ENCODE results near the gene SMOC1.

Gene SMOC1

DNA sequence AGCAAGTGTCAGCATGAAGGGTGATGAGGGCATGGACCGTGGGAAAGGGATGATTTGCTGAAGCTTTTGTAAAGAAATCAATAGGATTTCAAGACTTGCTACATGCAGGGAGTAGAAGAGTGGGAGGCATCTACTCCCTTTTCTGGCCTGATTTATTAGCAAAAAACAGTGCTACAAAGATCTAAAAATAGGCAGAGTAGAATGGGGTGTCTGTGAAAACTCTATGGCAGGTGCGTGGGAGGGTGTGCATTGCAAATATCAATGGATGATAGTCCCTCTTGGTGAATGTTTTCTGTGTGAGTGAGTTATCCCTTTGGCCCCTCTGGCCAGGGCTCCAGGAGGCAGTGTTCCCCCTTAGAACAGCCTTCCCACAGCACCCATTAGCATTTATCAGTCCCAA, 139.0 kb downstream of the SMOC1 start:
- DNase-seq, result no peak

DNA sequence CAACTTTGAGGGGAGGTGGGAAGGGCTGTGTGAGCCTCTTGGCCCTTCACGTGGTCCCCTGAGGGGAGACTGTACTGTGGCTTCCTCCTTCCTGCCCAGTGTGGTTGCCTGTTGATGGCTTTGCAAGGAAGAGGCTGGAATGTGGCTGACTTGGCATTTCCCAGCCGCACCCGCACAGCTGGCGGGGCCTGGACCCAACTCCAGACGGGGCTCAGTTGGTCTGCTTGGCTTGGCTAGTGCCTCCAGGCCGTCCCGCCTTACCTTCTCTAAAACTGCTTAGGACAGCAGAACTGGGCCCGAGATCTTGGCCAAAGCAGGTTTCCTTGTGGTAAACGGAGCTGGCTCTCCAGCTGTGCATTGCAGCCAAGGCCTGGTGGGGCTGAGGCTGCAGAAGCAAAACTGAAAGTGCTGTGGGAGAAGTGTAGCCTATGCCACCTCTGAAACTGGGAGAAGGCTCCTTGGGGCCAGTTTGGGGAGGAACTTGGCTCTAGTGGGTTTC, 139.5 kb downstream of the SMOC1 start:
- peak; percentile 19 for DNase-seq

DNA sequence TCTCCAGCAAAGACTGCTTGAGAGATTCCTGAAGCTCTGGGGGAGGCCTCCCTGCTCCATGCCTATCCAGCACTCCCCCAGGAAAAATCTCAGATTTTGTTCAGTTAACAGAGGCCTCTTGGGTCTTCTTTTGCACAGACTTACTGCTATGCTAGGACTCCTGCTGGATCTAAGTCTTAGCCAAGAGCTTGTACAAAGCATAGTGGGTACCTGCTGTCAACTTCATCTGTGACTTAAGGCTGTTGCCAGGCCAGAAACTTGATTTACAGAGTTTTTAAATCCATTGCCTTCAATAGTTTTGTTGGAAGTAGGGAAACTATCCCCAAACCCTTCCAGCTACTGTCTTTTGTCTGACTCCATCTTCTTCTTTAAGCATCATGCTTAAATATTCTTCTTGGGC, 140.5 kb downstream of the SMOC1 start:
- no peak for DNase-seq

DNA sequence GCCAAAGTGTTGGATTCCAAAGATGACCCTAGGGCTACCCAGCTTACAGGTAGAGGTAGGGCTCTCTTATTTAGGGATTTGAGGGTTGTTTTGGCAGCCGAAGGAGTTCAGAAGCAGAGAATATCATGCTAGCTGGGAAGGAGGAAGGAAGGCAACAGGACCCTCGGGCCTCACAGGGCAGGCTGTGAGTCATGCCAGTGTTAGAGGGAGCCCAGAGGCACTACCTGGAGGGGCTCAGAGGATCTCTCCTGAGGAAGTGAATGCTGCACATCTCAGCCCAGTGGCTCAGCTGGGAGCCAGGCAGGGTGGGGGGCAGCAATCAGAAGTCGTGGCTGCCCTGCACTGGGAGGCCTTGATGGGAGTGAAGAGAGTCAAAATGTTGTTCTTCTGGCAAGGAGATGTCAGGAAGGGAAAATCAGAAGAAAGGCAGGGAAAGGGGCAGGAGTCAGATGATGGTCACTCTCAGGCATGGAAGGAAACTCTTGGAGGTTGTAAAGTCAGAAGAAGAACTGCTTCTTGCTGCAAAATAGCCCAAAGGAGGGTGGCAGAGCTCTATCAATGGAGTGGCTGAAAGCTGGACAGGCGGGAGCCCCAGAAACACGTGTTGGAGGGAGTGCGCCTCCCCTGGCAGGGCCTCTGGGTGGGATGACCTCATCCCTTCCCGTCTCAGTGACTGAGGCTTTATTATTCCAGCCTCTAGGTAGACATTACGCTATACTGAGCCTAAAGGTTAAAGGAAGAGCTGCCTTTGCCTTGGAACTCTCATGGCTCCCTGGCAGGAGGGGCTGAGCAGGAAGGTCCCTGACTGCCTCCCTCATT, 141.3 kb downstream of the SMOC1 start:
- no peak for DNase-seq

- DNase-seq, result no peak
Measured at GRCh38 chr14:70021548-70022220, 142.5 kb downstream of the SMOC1 start.

DNA sequence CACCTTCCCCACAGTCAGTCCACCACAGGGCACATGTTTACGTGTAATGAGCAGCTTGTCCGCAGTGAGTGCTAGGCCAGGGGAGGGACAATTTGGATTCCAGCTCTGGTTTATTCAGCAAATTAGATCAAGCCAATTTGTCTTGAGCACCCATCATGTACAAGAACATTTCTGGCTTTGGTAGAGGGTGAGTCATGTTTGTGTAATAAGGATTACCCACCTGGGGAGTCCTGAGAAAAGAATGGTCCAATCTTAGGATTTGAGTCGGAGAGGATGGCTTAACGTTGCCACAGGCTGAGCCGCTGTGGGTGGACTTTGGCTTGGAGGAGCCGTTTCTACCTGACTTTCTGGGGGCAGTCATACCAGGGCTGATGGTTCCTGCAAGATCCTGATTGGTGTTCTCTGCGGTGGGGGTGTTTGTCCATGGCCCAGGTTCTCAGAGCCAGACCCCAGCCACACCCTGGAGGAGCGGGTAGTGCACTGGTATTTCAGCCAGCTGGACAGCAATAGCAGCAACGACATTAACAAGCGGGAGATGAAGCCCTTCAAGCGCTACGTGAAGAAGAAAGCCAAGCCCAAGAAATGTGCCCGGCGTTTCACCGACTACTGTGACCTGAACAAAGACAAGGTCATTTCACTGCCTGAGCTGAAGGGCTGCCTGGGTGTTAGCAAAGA, 143.7 kb downstream of the SMOC1 start:
- DNase-seq, result no peak

GRCh38 chr14:70023871-70024270, 144.7 kb downstream of the SMOC1 start:
- DNase-seq, result no peak

DNA sequence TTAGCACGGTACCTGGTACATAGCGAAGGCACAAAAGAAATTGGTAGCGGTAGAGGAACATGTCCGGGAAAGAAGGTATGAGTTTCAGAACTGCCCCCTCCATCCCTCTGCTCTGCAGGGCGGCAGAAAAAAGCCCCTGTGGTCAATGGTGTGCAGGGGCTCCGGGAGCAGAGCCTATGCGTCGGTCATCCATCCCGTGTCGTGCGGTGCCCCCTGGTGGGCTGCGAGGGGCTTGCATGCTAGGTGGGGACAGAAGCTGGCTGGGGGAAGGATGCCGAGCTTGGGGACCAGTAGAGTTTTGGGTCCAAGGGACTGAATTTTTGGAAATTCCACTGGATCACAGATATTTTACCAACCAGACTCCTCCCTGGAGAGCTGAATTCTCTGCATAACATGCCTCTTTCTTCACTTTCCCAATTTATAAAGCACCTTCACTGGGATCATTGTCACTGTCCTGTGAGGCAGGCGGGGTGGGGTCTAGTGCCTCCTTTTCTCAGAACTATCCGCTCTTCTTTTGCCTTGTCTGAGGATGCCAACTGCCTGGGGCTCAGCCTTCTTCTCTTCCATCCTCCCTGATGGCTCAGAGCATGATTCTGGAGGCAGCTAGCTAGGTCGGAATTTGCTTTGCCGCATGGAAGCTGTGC, 148.7 kb downstream of the SMOC1 start:
- DNase-seq, result peak; percentile 67

DNA sequence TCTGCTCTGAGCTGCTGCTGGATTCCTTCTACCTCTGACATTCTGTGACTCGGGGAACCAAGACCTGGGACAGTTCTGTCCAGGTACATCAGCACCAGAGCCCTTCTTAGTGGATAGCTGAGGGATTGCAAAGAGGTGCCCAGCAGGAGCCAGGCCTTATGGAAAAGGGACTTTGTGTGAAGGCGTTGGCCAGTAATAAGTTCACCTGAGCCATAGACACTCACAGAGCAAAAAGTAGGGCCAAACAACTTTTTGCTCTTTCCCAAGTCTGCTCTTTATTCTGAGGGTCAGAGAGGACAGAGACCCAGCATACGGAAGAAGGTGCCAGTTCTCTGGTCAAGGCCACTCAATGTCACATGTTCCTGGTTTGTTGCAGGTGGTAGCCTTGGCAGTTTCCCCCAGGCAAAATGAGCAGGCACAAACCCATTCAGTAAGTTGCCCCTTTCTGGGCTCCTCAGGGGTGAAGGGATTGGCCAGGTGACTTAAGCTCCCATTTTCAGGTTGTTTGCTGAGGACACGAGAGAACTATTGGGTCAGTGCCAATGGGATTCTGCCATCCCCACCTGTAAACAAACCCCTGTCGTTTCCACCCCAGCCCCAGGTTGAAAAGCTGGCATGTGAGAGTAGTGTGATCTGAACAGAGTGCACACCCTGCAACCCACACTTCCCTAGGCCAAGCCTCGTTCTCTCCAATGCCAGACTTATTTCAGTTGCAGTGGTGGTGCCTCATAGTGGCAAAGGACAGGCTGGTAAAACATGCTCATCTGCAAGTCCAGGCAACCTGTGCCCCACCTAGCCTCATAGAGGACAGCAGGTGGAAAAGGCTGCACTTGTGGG, 150.3 kb downstream of the SMOC1 start:
- no peak for DNase-seq

DNA sequence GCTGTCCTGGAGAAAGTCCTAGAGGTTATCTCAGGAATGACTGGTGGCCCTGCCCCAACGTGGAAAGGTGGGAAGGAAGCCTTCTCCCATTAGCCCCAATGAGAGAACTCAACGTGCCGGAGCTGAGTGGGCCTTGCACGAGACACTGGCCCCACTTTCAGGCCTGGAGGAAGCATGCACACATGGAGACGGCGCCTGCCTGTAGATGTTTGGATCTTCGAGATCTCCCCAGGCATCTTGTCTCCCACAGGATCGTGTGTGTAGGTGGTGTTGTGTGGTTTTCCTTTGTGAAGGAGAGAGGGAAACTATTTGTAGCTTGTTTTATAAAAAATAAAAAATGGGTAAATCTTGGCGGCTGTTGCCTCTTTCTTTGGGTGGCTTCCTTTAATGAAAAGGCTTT, 152.8 kb downstream of the SMOC1 start:
- no peak for DNase-seq

GRCh38 chr14:70032447-70032846, 153.2 kb downstream of the SMOC1 start:
- no peak for DNase-seq

DNA sequence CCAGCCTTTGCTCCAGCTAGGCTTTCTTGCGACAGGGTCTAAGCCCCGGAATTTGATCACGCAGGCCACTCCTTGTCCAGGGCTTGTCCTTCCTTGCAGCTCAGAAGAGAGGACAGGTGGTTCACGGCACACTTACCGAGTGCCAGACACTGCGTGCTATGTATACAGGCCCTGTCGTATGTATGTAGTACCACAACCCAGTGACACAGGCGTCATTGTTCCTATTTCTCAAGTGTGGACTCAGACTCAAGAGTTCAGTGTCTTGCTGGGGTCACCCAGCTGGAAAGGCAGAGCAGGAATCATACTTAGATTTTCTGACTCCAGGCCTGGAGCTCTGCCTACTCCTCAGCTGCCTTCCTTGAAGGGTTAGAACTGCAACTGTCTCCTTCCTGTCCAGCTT, 153.9 kb downstream of the SMOC1 start:
- no peak for DNase-seq

DNA sequence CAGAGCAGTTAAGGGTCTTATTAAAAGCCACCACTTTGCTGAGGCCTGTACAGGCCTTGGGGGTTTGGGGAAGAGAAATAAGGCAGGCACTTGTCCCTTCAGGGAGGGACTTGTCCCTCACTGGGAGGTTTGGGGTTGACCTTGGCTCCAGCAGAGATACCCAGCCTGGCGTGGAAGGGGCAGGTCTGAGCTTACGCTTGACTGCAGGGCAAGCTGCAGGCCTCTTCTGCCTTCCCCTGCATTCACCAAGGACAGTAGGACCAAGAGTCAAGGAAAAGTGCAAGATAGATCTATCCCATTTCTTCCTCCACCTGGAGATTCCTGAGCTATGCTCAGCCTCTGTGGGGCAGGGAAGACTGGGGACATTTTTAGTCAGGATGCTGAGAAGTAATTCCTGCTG, 154.3 kb downstream of the SMOC1 start:
- DNase-seq, result no peak

GRCh38 chr14:70034257-70034656, 155.0 kb downstream of the SMOC1 start:
- no peak for DNase-seq

- DNase-seq, result no peak
Measured at GRCh38 chr14:70036665-70037064, 157.4 kb downstream of the SMOC1 start.

DNA sequence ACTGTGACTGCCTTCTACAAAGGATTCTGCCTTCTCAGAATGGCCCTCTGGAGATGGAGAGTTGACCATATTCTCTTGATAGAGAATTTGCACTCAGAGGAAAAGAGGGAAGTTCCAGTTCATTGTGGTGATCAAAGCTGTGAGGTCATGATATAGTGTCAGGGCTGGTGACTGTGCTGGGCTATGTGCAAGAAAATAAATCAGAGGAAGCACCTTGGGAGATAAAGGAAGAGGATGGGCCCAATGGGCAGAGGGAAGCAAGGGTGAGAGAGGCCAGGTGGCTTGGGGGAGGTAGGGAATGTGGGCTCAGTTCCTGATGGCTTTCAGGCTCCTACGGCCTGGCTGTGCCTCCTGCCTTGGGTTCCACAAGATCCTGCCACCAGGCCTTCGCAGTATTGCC, 163.8 kb downstream of the SMOC1 start:
- no peak for DNase-seq

DNA sequence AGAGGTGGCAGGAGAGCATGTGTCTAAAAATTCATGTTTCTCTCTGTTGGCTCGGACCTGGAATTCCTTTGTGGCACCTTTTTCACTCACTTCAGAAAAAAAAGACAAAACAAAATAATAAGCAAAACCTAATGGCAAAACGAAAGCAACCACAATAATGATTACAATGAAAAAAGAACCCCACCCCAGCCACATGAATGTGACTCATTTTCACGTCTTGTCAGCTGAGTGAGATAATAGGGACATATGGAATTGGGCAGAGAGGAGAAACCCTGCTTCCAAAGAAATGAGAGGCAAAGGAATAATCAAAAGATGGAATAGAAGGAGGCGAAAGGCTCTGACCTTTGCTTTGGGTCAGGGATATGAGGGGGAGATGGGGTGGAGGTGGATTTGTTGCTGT, 166.1 kb downstream of the SMOC1 start:
- no peak for DNase-seq

DNA sequence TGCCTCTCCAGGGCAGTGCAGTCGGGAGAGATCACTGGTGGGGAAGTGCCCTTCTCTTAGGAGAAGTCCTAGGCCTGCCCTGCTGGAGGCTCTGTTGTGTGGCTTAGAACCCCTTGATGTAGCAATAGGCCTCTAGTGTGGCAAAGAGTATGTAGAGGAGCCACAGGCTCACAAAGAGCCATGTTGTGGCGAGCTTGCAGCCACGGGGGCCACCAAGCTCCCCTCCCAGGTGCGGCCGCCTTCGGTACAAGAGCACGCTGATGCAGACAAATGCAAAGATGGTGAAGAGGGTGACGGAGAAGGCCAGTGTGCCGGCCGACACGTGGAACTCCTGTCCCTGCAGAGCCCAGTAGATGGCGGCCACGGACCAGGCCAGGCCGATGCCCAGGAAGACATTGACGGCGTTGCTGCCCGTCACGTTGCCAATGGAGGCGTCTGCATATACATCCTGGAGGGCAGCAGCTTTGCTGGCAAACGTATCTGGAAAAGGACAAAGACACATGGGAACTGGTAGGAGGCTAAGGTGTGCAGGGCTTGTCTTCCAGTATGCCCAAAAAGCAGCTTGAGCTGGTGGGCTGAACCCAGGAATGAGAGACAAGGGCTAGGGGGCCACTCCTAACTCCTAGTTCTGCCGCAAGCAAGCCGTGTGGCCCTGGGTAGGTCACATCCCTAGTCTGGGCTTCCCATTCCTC, 166.8 kb downstream of the SMOC1 start:
- peak; percentile 3 for DNase-seq

GRCh38 chr14:70047598-70048312, 168.5 kb downstream of the SMOC1 start:
- DNase-seq, result no peak

DNA sequence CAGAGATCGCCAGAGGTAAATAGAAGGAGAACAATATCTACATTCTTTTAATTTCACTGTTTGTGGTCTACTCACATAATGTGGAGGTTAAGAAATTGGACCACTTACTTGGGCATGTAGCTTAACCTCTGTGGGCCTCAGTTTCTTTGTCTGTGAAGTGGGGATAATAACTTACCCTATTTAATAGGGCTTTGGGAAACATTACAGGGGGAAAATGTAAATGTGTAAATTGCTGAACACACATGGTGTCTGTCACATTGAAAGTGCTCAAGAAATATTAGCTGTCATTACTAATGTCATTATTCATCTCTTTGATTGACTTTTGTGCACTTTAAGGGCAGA, 169.1 kb downstream of the SMOC1 start:
- DNase-seq, result no peak

DNA sequence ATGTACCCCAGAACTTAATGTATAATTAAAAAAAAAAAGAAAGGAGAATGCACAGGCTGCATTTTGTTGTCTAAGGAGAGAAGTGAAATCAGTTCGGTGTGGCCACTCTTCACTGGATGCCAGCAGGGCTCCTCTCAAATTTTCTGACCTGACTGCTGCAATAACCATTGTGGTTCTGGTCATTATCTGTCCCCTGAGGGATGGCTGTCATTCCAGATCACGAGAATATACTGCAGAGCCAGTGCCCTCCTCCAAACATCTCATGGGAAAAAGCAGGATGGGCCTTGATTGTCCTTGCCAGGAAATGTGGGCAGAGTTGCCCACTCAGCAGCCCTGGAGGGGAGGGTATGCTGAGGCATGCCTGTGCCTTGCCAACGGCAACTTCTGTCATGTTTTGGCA, 170.4 kb downstream of the SMOC1 start:
- no peak for DNase-seq

All from activated CD4-positive, alpha-beta T cell treated with anti-CD3 and anti-CD28 coated beads, Interleukin-2, amount 50 U/mL, for 16 hours (primary cell).